ENCODE data around the gene HCRTR1.

Gene HCRTR1

GRCh38 chr1:31571340-31572295, 45.9 kb upstream of the HCRTR1 start:
- Histone ChIP-seq H3K27me3 (ENCODE audit: insufficient read depth, low read length, poor library complexity, severe bottlenecking) (no peaks in the 10 kb centered on the region), H3K9ac (ENCODE audit: low read depth, low read length, poor library complexity, severe bottlenecking) (peak overlapping the region; percentile 4), H3K79me2 (ENCODE audit: insufficient read depth, low read length) (no peaks in the 10 kb centered on the region), H3K36me3 (ENCODE audit: insufficient read depth, low read length) (no peaks in the 10 kb centered on the region), H3F3A (ENCODE audit: low read depth) (no peaks in the 10 kb centered on the region), H4K20me1 (ENCODE audit: insufficient read depth, low read length, poor library complexity, severe bottlenecking) (no peaks in the 10 kb centered on the region), H2AFZ (ENCODE audit: low read length) (no peak overlapping the region), H3K9me2 (replicated peaks; ENCODE audit: low read depth, low read length) (no peaks in the 10 kb centered on the region), H3K4me2 (ENCODE audit: low read depth, low read length, poor library complexity, severe bottlenecking) (no peak overlapping the region), H3K4me3 (ENCODE audit: low read length, poor library complexity, severe bottlenecking) (no peak overlapping the region), H3K9me3 (ENCODE audit: insufficient read depth, low read depth, low read length) (no peaks in the 10 kb centered on the region), H3K4me1 (ENCODE audit: insufficient read depth, low read length, poor library complexity, severe bottlenecking) (peaks cover 9% of the 10 kb centered on the region)
- TF ChIP-seq EZH2phosphoT487 (IDR thresholded peaks at IDR 0.05; ENCODE audit: borderline replicate concordance): no peak
- TF ChIP-seq, protein P1, sequence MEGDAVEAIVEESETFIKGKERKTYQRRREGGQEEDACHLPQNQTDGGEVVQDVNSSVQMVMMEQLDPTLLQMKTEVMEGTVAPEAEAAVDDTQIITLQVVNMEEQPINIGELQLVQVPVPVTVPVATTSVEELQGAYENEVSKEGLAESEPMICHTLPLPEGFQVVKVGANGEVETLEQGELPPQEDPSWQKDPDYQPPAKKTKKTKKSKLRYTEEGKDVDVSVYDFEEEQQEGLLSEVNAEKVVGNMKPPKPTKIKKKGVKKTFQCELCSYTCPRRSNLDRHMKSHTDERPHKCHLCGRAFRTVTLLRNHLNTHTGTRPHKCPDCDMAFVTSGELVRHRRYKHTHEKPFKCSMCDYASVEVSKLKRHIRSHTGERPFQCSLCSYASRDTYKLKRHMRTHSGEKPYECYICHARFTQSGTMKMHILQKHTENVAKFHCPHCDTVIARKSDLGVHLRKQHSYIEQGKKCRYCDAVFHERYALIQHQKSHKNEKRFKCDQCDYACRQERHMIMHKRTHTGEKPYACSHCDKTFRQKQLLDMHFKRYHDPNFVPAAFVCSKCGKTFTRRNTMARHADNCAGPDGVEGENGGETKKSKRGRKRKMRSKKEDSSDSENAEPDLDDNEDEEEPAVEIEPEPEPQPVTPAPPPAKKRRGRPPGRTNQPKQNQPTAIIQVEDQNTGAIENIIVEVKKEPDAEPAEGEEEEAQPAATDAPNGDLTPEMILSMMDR (conservative IDR thresholded peaks at IDR 0.05; ENCODE audit: low read length): no peak

GRCh38 chr1:31572323-31573104, 45.0 kb upstream of the HCRTR1 start:
- Histone ChIP-seq H2AFZ (ENCODE audit: low read length) (no peak overlapping the region), H3K4me2 (ENCODE audit: low read depth, low read length, poor library complexity, severe bottlenecking) (no peak overlapping the region), H3K9ac (ENCODE audit: low read depth, low read length, poor library complexity, severe bottlenecking) (no peak overlapping the region)

GRCh38 chr1:31573261-31573660, 44.2 kb upstream of the HCRTR1 start:
- Histone ChIP-seq H3F3A (ENCODE audit: low read depth) (no peaks in the 10 kb centered on the region), H2AFZ (ENCODE audit: low read length) (no peak overlapping the region), H3K4me2 (ENCODE audit: low read depth, low read length, poor library complexity, severe bottlenecking) (no peak overlapping the region), H3K79me2 (ENCODE audit: insufficient read depth, low read length) (no peaks in the 10 kb centered on the region), H3K36me3 (ENCODE audit: insufficient read depth, low read length) (no peaks in the 10 kb centered on the region), H3K4me3 (ENCODE audit: low read length, poor library complexity, severe bottlenecking) (no peak overlapping the region), H3K9ac (ENCODE audit: low read depth, low read length, poor library complexity, severe bottlenecking) (no peak overlapping the region), H3K9me3 (ENCODE audit: insufficient read depth, low read depth, low read length) (no peaks in the 10 kb centered on the region), H3K27me3 (ENCODE audit: insufficient read depth, low read length, poor library complexity, severe bottlenecking) (no peaks in the 10 kb centered on the region), H4K20me1 (ENCODE audit: insufficient read depth, low read length, poor library complexity, severe bottlenecking) (no peaks in the 10 kb centered on the region), H3K9me2 (replicated peaks; ENCODE audit: low read depth, low read length) (no peaks in the 10 kb centered on the region), H3K4me1 (ENCODE audit: insufficient read depth, low read length, poor library complexity, severe bottlenecking) (peaks cover 9% of the 10 kb centered on the region)
- no peak for TF ChIP-seq EZH2phosphoT487 (IDR thresholded peaks at IDR 0.05; ENCODE audit: borderline replicate concordance)
- TF ChIP-seq, protein P1 (conservative IDR thresholded peaks at IDR 0.05; ENCODE audit: low read length): no peak

More at GRCh38 chr1:31572323-31573104, 45.0 kb upstream of the HCRTR1 start:
- no peaks in the 10 kb centered on the region for H3K36me3 ChIP-seq (ENCODE audit: insufficient read depth, low read length)
- no peaks in the 10 kb centered on the region for H3K27me3 ChIP-seq (ENCODE audit: insufficient read depth, low read length, poor library complexity, severe bottlenecking)
- TF ChIP-seq, protein P1 (conservative IDR thresholded peaks at IDR 0.05; ENCODE audit: low read length): no peak
- TF ChIP-seq EZH2phosphoT487 (IDR thresholded peaks at IDR 0.05; ENCODE audit: borderline replicate concordance): no peak
- no peaks in the 10 kb centered on the region for H3K79me2 ChIP-seq (ENCODE audit: insufficient read depth, low read length)
- no peak overlapping the region for H3K4me3 ChIP-seq (ENCODE audit: low read length, poor library complexity, severe bottlenecking)
- H4K20me1 ChIP-seq (ENCODE audit: insufficient read depth, low read length, poor library complexity, severe bottlenecking): no peaks in the 10 kb centered on the region
- H3K4me1 ChIP-seq (ENCODE audit: insufficient read depth, low read length, poor library complexity, severe bottlenecking): peaks cover 9% of the 10 kb centered on the region
- H3K9me3 ChIP-seq (ENCODE audit: insufficient read depth, low read depth, low read length): no peaks in the 10 kb centered on the region
- no peaks in the 10 kb centered on the region for H3K9me2 ChIP-seq (replicated peaks; ENCODE audit: low read depth, low read length)
- H3F3A ChIP-seq (ENCODE audit: low read depth): no peaks in the 10 kb centered on the region
